Central memory CD4-positive, alpha-beta T cell (primary cell): Measurements from ENCODE around the gene RPGRIP1L.

Experiments
- DNase-seq: peaks from one replicate; pipeline ENCODE4 v3.0.0; 2022

RPGRIP1L gene

DNA sequence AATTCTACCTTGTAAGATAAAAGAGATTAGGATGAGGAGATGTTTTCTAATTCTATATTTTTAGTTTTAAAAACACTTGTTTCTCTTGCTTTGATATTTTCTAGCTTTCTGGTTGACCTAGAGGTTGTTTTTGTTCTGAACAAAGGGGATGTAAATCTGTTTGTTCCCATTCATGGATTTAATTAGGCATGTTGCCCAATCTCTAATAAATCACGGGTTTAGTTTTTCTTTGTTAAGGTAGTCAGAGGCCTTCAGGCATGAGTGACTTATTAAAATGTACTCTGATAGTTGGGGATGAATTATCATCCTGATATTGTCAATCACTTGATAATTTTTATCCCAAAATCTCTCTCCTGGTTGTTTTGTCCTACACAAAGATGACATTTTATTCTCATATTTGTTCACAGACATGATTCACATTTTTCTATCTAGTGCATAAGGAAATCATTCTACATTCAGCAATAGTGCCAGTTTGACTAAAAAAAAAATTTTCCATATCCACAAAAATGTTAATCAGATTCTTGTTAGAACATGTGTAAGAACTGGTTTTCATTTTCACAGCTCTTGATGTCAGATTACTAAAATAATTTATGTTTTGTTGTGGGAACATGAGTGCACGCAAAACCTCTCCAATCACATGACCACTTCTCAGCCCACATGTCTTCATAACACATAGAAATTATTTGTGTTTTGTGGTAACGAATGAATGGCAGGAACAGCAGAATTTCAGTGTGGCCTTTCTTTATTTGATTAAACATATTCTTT lies 105.0 kb downstream of the RPGRIP1L start:
- DNase-seq: no peak

- no peak for DNase-seq
Observed at GRCh38 chr16:53597776-53598175, 105.9 kb downstream of the RPGRIP1L start.

- no peak for DNase-seq
Observed at GRCh38 chr16:53588081-53588648, 115.5 kb downstream of the RPGRIP1L start.

GRCh38 chr16:53583401-53583800 lies 120.3 kb downstream of the RPGRIP1L start:
- no peak for DNase-seq

- DNase-seq: no peak
Observed at GRCh38 chr16:53581784-53582183, 121.9 kb downstream of the RPGRIP1L start.

DNA sequence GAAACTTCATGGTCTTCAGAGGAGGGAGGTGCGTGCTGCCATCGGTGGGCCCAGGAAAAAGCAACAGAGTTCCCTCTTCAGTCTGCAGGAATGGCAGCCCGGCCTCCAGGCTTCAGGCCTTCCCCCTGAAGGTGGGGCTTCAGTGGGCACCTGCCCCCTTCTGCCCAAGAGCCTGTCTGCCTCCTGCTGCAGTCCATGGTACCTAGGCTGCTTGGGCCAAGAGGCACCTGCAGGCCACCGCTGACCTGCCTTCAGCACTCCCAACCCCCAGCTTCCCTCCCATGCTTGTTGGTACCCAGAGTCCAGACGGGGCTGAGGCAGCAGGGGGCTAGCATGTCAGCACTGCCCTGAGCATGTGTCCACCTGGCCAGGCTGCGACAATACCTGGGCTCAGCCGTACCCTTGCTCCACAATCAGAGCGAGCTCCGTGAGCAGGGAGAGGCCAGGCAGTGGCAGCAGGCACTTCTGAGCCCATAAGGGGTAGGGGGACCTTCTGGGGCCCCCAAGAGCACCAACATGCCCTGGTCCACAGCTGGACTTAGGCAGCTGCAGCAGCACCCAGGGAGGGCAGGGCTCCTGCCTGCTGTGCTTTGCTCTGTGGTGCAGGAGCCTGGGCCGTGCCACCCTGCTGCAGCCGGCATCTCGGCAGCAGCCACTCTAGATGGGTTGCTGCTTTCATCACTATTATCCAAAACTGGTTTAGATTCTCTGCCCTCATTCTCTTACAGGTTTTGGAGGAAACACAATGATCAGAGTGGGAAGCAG lies 123.4 kb downstream of the RPGRIP1L start:
- no peak for DNase-seq

- no peak for DNase-seq
Observed at GRCh38 chr16:53576904-53577303, 126.8 kb downstream of the RPGRIP1L start.

GRCh38 chr16:53576210-53576609 lies 127.4 kb downstream of the RPGRIP1L start:
- no peak for DNase-seq

GRCh38 chr16:53571763-53572162 lies 131.9 kb downstream of the RPGRIP1L start:
- DNase-seq: no peak

GRCh38 chr16:53566552-53567245 lies 137.0 kb downstream of the RPGRIP1L start:
- DNase-seq: no peak

GRCh38 chr16:53565296-53565863 lies 138.3 kb downstream of the RPGRIP1L start:
- no peak for DNase-seq

DNA sequence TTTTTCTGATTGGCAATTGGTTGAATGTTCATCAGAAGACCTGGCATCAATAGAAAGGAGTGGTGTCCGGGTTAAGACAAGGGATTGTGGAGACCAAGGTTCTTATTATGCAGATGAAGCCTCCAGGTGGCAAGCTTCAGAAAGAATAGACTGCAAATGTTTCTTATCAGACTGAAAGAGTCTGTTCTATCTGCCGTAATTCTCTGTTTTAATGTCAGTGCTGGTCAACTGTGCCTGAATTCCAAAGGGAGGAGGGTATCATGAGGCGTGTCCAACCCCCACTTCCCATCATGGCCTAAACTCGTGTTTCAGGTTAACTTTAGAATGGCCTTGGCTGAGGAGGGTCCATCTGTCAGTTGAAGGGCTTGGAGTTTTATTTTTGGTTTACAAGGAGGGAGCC lies 140.2 kb downstream of the RPGRIP1L start:
- no peak for DNase-seq

- DNase-seq: no peak
Observed at GRCh38 chr16:53561101-53561888, 142.4 kb downstream of the RPGRIP1L start.

DNA sequence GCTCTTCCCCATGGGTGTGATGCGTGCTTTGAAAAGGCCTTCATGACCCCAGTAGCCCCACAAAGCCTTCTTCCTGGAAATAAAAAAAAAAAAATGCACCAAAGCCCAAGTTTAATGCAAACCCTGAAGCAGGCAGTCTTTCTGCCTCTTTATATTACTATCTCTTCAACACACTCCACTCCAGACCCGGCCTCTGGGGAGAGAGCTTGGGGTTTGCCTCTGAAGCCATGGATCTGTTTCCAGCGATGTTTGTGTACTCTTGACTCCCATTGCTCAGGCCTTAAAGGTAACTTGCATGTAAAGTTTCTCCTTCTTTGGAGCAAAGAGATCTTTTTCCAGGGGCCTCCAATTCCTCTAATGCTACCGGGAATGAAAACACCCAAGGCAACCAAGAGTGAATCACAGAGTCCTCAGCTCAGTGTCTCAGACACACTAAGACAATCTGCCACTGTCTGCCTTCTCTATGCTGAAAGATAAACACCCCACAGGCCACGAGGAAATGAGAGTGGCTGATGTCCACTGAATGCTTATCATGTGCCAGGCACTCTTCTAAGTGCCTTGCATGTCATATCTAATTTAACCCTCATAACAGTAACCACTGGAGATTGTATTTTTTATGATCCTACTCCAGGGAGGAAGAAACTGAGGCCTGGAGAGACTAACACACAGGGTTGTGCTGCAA lies 144.2 kb downstream of the RPGRIP1L start:
- DNase-seq: no peak

DNA sequence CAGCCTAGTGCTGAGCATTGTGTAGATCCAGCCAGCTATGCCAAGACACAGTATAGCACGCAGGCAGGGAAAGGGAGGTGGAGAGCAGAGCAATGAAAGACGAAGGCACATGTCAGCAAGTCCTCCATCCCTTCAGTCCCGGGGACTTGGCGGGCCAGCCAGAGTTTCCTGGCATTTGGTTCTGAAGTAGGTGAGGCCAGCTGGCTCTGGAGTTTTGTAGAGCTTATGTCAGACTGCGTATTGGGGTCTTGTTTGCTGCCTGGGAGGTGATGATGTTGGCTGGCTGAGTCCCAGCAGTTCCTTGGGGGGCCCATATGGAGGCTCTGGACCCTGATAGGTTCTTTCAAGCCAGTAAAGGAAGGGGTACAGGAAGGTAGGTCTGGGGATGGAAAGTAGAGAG lies 144.9 kb downstream of the RPGRIP1L start:
- DNase-seq: no peak

GRCh38 chr16:53556521-53556920 lies 147.1 kb downstream of the RPGRIP1L start:
- DNase-seq: no peak

GRCh38 chr16:53549970-53550690 lies 153.5 kb downstream of the RPGRIP1L start:
- peak; percentile 45 for DNase-seq
